SJSA1 (cell line): ENCODE results near the gene OR2T3. TPM values are rescaled to one million over a fixed set of nuclear protein-coding genes. Genes with fewer than 3 reads are reported as not detected.
"Not testable (repeated sequence)": the region's sequence is repeated elsewhere in the genome, so short reads cannot be mapped to it uniquely, and the experiment has no call there.

Experiments
- DNase-seq, 2 experiments: peaks; one replicate each; pipeline ENCODE4 v3.0.0-alpha.2; 2015 to 2020; ENCODE audit warnings: low spot score in 2 of 2, low read depth in 1 of 2
- H3K27ac ChIP-seq: fragments of 250-450 bp; sonication (Bioruptor Pico); 2 replicates; pipeline ENCODE4 v1.5.1; 2020; ENCODE audit warnings: mild to moderate bottlenecking, moderate library complexity
- H3K27me3 ChIP-seq: fragments of 250-450 bp; sonication (Bioruptor Pico); replicated peaks from 2 replicates; pipeline ENCODE4 v1.5.1; 2020; ENCODE audit warnings: mild to moderate bottlenecking, moderate library complexity
- H3K36me3 ChIP-seq: fragments of 250-450 bp; sonication (Bioruptor Pico); 2 replicates; pipeline ENCODE4 v1.5.1; 2020; ENCODE audit warnings: mild to moderate bottlenecking
- H3K4me1 ChIP-seq: fragments of 250-450 bp; sonication (Bioruptor Pico); replicated peaks from 2 replicates; pipeline ENCODE4 v1.6.1; 2021; ENCODE audit warnings: mild to moderate bottlenecking
- H3K4me3 ChIP-seq: fragments of 250-450 bp; sonication (Bioruptor Pico); 2 replicates; pipeline ENCODE4 v1.5.1; 2020; ENCODE audit warnings: mild to moderate bottlenecking
- H3K9me3 ChIP-seq: fragments of 250-450 bp; sonication (Bioruptor Pico); replicated peaks from 2 replicates; pipeline ENCODE4 v1.5.1; 2020; ENCODE audit warnings: mild to moderate bottlenecking
- total RNA-seq: library from RNA; depleted of rRNA; stranded (reverse); fragments of >200 nt; shearing (Covaris generic); gene quantifications from 2 replicates; pipeline ENCODE4 v1.2.3, GENCODE V29; 2014; rRNA removed

OR2T3 gene
- total RNA-seq, 1 experiment from 2014 or later, result not detected

DNA sequence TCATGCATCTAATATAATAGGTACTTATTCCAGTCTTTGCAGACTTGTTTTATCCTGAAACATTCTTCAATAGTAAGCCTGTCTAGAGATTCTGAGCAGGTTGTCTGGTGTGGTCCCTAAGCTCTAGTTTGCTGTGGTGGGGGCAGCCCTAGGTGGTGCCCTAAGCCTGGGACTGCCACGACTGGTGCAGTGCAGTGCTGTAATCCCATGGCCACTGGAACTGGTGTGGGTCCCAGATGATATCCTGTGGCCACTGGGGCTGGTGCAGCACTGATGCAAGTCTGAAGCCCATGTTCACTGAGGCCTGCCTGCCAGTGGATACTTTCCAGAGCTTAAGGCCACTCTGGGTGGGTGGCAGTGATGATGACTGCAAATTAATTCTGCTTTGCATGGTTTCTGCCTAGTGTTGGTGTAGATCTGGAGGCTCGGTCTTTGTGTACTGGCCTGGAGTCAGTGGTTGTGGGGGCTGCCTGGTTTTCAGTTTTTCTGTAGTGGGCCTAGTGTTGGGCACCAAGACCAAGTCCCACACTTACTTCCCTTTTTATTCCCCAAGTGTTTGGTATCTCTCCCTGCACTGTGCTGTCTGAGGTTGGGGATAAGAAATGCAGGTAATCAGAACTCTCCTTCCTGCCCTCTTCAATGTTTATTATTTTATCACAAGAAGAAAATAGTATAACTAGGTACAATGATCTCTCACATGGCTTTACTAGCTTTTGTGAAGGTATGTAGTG, 27.3 kb downstream of the OR2T3 start:
- H3K27ac ChIP-seq, H3K9me3 ChIP-seq, H3K4me3 ChIP-seq, H3K36me3 ChIP-seq, H3K27me3 ChIP-seq, H3K4me1 ChIP-seq, DNase-seq: not testable (repeated sequence)

GRCh38 chr1:248507773-248508172, 34.6 kb downstream of the OR2T3 start, which contains the start of gene OR2G6:
Gene OR2G6, plus strand, starts transcription at chr1:248508073. Its CDS starts 13,574 bp downstream, at chr1:248521647.
- not testable (repeated sequence) for H3K4me3 ChIP-seq, DNase-seq, H3K27ac ChIP-seq, H3K36me3 ChIP-seq, H3K4me1 ChIP-seq, H3K27me3 ChIP-seq, H3K9me3 ChIP-seq

- not testable (repeated sequence) for H3K9me3 ChIP-seq, H3K27ac ChIP-seq, DNase-seq, H3K4me3 ChIP-seq, H3K27me3 ChIP-seq, H3K4me1 ChIP-seq, H3K36me3 ChIP-seq
Measured at GRCh38 chr1:248510217-248510616, 37.1 kb downstream of the OR2T3 start.

DNA sequence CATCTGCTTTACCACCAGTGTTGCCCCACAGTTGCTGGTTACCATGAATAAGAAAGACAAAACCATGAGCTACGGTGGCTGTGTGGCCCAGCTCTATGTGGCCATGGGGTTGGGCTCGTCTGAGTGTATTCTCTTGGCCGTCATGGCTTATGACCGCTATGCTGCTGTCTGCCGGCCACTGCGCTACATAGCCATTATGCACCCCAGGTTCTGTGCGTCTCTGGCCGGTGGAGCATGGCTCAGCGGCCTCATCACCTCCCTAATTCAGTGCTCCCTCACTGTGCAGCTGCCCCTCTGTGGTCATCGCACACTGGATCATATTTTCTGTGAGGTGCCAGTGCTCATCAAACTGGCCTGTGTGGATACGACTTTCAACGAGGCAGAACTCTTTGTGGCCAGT, 48.7 kb downstream of the OR2T3 start:
- DNase-seq, result no peak
- Histone ChIP-seq H3K27me3 (no peaks in the 10 kb centered on the region), H3K27ac (no peak overlapping the region), H3K36me3 (no peaks in the 10 kb centered on the region), H3K4me1 (no peaks in the 10 kb centered on the region), H3K9me3 (0 out of 2 replicates have a peak, but pooled peaks cover 5% of the 10 kb centered on the region), H3K4me3 (no peak overlapping the region)

Other genes starting within 250 kb of the OR2T3 start
- gene OR2M4, start 241.9 kb upstream of the OR2T3 start, total RNA-seq, result not detected in 2 replicates
- gene OR2T33, start 195.4 kb upstream of the OR2T3 start, total RNA-seq, result not detected in 2 replicates
- not detected in 2 replicates for gene OR2T12, start 169.9 kb upstream of the OR2T3 start, total RNA-seq
- gene OR2M7, start 148.8 kb upstream of the OR2T3 start, total RNA-seq, result not detected in 2 replicates
- not detected in 2 replicates for gene OR14C36, start 124.6 kb upstream of the OR2T3 start, total RNA-seq
- not detected in 2 replicates for gene OR2T4, start 111.7 kb upstream of the OR2T3 start, total RNA-seq
- not detected in 2 replicates for gene OR2T6, start 97.6 kb upstream of the OR2T3 start, total RNA-seq
- gene OR2T1, start 70.3 kb upstream of the OR2T3 start, total RNA-seq, result not detected in 2 replicates
- not detected in 2 replicates for gene OR2T2, start 27.7 kb upstream of the OR2T3 start, total RNA-seq
- gene OR2T5, start 15.2 kb downstream of the OR2T3 start, total RNA-seq, result not detected in 2 replicates
- gene OR2G6, start 34.7 kb downstream of the OR2T3 start, total RNA-seq, result not detected in 2 replicates
- gene OR2T29, start 89.4 kb downstream of the OR2T3 start, total RNA-seq, result not detected in 2 replicates
- gene OR2T34, start 101.4 kb downstream of the OR2T3 start, total RNA-seq, result not detected in 2 replicates
- not detected in 2 replicates for gene OR2T10, start 124.3 kb downstream of the OR2T3 start, total RNA-seq
- not detected in 2 replicates for gene OR2T11, start 161.7 kb downstream of the OR2T3 start, total RNA-seq
- not detected in 2 replicates for gene OR2T35, start 171.9 kb downstream of the OR2T3 start, total RNA-seq
- gene OR2T27, start 182.2 kb downstream of the OR2T3 start, total RNA-seq, result not detected in 2 replicates
- gene OR14I1, start 229.4 kb downstream of the OR2T3 start, total RNA-seq, result not detected in 2 replicates